HUDEP-2 (cell line): ENCODE results near the gene ELOVL5.
"Not testable (repeated sequence)": the region's sequence is repeated elsewhere in the genome, so short reads cannot be mapped to it uniquely, and the experiment has no call there.

Experiments
- DNase-seq, 76 experiments: peaks; one replicate each; lab custom pipeline; 2025; ENCODE audit not compliant: unreplicated experiment in 76 of 76; lab: John Stamatoyannopoulos, UW

The ELOVL5 gene

DNA sequence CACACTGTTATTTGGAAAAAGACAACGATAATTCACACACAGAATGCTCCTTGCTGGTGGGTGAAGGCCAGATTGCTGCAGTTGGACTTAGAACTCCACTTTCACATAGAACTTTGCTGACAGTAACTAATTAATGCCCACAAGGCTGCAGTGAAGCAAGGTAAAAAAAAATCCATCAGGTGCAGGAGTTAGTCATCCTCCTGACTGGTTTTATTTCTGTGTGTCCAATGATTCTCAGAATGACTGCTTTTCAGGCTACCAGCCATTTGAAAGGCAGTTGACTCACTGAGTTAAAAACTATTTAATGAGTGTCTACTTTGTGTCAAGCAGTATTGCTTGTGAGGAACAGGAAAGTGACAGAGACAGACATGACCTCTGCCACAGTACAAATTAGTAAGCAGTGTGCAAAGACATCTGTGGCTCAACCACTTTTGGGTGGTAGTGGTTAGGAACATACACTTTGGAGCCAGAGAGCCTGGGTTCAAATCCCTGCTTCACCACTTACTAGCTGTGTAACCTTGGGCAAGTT lies 41.9 kb downstream of the ELOVL5 start:
- no peak for DNase-seq

DNA sequence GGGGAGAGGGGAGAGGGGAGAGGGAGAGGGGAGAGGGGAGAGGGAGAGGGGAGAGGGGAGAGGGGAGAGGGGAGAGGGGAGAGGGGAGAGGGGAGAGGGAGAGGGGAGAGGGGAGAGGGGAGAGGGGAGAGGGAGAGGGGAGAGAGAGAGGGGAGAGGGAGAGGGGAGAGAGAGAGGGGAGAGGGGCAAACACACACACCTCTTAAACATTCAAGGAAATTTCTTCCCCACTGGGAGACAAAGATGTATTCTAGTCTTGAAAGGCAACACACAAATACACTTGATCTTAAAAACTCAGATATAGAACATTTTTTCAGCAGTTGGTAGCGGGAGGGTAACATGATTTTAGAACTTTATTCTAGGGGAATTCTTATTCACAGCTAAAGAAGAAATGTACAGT lies 42.5 kb downstream of the ELOVL5 start:
- DNase-seq, result not testable (repeated sequence)

DNA sequence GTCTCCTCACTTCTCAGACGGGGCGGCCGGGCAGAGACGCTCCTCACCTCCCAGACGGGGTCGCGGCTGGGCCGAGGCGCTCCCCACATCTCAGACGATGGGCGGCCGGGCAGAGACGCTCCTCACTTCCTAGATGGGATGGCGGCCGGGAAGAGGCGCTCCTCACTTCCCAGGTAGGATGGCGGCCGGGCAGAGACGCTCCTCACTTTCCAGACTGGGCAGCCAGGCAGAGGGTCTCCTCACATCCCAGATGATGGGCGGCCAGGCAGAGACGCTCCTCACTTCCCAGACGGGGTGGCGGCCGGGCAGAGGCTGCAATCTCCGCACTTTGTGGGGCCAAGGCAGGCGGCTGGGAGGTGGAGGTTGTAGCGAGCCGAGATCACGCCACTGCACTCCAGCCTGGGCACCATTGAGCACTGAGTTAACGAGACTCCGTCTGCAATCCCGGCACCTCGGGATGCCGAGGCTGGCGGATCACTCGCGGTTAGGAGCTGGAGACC lies 43.2 kb downstream of the ELOVL5 start:
- DNase-seq, result not testable (repeated sequence)

DNA sequence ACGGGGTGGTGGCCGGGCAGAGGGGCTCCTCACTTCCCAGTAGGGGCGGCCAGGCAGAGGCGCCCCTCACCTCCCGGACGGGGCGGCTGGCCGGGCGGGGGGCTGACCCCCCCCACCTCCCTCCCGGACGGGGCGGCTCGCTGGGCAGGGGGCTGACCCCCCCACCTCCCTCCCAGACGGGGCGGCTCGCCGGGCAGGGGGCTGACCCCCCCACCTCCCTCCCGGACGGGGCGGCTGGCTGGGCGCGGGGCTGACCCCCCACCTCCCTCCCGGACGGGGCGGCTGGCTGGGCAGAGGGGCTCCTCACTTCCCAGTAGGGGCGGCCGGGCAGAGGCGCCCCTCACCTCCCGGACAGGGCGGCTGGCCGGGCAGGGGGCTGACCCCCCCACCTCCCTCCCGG lies 43.8 kb downstream of the ELOVL5 start:
- not testable (repeated sequence) for DNase-seq

GRCh38 chr6:53302678-53303360 lies 45.9 kb downstream of the ELOVL5 start:
- DNase-seq, result no peak

DNA sequence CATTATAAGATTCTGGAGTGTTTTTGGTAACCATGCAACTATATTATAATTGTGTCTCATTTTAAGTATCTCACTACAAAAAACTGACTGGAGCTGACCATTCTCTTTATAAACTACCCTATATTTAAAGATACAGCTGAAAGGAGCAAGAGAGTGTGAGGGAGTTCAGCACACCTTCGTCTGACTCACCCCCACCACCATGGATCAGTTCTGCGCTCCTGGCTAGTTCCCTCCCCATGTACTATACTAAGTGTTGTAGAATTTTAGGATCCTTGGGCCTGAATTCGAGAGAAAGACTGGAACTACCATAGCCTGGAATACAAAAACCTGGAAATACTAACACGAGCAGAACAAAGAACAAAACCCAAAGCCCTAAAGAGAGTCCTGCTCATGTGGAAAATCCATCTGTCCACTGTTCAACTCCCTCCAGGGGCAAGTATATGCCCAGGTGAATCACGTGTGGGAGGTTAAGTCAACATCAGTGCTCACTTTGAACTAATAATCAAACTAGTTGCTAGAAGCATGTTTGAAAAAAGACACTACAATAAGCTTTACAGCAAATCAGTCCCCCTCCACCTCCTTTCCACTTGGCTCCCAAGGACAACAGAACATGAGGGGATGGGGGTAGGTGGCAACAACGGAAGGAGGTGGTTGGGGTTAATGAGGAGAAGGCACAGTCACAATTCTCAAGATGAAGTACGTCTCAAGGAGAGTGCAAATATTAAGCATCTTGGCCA lies 46.8 kb downstream of the ELOVL5 start:
- no peak for DNase-seq

- DNase-seq, result peak in 66 of 76 experiments; percentile 21 to 83 (median 52)
Measured at GRCh38 chr6:53300656-53301551, 47.8 kb downstream of the ELOVL5 start.

DNA sequence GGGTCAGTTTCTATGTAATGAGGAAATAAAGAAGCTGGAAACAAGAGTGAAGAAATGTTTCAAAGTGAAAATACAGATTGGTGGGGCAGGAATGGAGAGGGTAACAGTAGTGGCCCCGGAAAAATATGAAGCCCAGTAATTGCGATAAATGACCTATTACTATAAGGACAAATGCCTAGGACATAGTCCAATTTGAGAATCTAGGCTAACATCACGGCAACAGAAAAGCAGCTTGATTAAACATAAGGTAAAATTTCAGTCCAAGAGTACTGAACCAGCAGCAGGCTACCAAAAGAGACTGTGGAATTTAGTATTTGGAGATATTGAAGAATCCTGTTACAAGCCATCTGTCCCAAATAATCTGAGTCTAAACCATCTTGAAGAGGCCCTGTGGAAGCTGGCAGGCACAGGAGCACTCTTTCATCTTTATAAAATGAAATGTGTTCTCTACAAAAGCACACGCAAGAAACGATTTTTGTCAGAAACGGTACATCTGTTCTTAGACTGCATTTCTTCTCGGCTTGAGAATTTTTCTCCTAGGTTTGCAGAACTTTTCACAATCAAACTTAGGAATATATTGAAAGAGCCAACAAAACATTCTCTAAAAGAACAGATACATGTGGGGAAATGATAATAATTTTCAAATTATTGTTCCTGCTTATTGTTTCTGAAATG lies 49.3 kb downstream of the ELOVL5 start:
- DNase-seq, result no peak

GRCh38 chr6:53297004-53297403 lies 51.7 kb downstream of the ELOVL5 start:
- no peak for DNase-seq

DNA sequence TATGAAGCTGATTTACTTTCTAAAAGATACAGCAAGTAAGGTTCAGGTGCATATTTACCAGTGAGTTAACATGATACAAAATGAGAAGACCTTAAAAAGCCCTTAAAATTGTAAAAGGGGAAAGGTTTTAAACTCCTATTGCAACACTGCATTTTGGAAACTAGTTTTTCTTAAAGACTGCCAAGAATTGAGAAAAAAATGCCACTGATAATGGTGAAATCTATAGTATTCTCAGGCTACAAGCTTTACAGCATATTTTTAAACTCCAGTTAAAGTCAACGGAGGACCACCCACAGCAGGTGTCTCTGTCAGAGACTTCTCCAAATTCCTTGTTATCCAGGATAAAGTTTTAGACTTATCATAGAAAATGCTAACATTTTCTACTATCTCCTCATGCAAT lies 53.6 kb downstream of the ELOVL5 start:
- DNase-seq, result no peak

GRCh38 chr6:53294611-53295010 lies 54.1 kb downstream of the ELOVL5 start:
- DNase-seq, result no peak

DNA sequence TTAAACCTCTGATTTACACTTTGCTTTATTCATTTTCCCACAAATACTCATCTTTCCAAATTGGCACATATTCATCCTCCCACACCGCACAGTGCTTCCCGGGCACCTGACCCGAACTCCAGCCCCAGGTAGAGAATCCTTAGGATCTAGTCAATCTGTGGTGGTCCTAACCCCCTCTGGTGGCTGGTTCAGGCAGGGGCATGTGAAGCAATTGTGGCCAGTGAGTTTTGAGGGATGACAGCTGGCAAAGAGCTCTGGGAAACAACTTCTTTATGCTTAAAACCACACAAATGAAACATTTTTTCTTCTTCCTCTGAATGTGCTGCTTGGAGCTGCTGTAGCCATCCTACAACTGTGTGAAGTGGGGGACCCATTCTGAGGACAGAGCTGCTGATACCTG lies 54.7 kb downstream of the ELOVL5 start:
- DNase-seq, result peak in 4 of 76 experiments; percentile 9 to 20 (median 16)

DNA sequence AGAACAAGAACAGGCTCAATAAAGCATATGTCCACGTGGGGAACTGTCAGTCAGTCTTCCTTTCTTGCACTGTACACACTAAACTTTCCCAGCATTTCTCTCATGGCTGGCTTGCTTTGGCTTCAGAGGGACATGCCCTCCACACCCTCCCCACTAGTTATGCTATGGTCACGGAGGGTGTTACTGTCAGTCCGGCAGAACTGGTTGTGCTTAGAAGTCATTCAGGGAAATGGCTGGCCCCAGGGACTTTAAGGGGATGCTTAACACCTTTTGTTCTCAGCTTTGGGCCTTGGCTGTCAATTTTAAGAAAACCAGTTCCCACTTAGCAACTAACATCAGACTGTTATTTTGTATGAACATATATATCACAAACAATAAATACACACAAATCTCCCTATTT lies 55.1 kb downstream of the ELOVL5 start:
- DNase-seq, result no peak

GRCh38 chr6:53290537-53291510 lies 57.9 kb downstream of the ELOVL5 start:
- DNase-seq, result peak in 64 of 76 experiments; percentile 13 to 82 (median 48)

DNA sequence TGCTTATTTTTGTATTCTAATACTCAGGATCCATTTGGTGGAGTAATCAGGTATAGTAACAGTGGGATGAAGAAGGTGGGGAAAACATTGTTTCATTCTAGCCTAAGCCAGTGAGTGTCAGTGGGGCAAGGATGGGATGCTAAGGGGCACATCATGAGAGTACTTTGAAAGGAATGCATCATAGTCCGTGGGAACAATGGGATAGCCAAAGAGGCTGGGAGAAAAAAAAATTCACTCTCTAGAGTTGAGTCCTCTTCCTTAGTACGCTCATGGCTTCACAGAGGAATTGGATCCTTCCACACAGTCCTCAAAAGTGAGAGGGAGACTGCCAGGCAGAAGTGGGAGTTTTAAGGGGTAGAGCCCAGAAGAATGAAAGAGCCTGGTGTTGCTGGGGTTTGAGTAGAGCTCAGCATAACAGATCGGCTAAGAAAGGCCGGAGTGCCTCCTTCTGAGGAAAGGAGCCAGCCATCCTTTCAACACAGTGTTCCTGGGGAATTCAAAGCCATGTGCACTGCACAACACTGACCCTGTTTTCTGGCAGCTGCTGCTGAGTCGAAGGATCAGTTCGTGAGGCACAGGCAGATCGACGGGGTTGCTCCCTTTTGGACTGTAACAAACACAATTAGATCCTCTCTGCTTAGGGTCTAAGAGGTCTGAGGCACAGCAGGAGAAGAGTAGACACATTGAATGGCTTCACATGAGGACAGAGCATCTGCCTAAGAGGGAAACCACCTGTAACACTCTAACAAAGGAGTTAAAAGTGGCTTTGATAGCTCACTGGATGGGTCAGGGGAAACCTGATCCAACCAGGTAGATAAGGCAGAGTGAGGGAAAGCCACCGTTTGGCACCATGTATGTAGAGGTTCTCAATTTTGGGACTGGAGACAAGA lies 61.2 kb downstream of the ELOVL5 start:
- DNase-seq, result no peak

DNA sequence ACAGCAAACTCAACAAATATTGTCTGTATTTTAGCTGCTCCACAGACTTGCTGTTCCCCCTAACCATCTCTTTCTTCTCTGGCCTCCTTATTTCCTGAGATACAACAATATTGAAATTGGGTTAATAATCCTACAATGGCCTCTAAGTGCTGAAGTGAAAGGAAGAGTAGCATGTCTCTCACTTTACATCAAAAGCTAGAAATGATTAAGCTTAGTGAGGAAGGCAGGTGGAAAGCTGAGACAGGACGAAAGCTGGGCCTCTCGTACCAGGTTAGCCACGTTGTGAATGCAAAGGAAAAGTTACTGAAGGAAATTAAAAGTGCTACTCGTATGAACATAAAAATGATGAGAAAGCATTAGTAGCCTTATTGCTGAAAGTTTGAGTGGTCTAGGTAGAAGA lies 63.8 kb downstream of the ELOVL5 start:
- no peak for DNase-seq

GRCh38 chr6:53282741-53283140 lies 66.0 kb downstream of the ELOVL5 start:
- no peak for DNase-seq

DNA sequence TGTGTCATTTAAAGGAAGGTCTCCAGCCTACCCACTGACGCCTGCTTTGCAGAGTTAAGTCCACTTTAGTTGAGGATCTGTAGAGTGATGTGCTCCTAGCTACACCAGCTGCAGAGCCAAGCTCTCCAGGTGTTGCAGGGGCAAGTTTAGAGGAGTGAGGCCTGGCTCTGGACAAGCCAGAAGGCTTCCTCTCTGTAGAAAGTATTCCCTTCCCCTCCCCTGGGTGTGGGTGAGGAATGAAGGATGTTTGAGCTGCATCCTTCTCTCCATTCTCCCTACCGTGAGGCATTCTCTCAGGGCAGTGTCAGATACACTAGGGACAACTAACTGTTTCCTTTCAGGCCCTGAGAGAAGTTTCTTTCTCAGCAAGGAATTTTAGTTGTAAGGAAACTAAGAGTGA lies 66.5 kb downstream of the ELOVL5 start:
- no peak for DNase-seq
